Measurements from ENCODE around the gene TMEM182. TPM values are rescaled to one million over a fixed set of nuclear protein-coding genes. Genes with fewer than 3 reads are reported as not detected.

Gene TMEM182
- total RNA-seq, 1 donor from 2014 or later, result not detected

DNA sequence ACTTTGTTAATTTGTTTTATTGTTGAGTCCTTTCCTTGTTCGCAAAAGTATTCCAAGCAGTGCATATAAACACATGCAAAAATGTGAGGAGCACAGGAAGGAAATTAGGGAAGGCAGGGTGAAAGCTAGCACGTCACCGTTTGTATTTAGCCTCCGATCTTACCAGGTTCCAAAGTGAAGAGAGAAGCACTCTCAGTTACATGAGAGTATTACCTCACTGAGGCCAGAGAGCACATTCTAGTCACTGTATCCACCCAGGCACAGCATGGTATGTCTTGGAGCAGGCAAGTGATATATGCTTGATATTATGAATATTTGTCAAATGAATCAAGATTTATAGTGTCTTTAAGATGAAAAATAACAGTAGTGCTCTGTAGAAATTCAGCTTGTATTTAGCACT is 6.5 kb upstream of the TMEM182 start:
- Histone ChIP-seq H3K9me3 (no peaks in the 10 kb centered on the region), H3K4me1 (no peaks in the 10 kb centered on the region), H3K27ac (no peak overlapping the region), H3K36me3 (no peaks in the 10 kb centered on the region), H3K4me3 (no peak overlapping the region), H3K27me3 (no peaks in the 10 kb centered on the region)
- intact Hi-C loops (cut with DNase I), result no loop called here
- no peak for DNase-seq (ENCODE audit: low spot score in 2 of 2)
- TF ChIP-seq, protein P1, sequence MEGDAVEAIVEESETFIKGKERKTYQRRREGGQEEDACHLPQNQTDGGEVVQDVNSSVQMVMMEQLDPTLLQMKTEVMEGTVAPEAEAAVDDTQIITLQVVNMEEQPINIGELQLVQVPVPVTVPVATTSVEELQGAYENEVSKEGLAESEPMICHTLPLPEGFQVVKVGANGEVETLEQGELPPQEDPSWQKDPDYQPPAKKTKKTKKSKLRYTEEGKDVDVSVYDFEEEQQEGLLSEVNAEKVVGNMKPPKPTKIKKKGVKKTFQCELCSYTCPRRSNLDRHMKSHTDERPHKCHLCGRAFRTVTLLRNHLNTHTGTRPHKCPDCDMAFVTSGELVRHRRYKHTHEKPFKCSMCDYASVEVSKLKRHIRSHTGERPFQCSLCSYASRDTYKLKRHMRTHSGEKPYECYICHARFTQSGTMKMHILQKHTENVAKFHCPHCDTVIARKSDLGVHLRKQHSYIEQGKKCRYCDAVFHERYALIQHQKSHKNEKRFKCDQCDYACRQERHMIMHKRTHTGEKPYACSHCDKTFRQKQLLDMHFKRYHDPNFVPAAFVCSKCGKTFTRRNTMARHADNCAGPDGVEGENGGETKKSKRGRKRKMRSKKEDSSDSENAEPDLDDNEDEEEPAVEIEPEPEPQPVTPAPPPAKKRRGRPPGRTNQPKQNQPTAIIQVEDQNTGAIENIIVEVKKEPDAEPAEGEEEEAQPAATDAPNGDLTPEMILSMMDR (IDR thresholded peaks at IDR 0.05), result no peak

DNA sequence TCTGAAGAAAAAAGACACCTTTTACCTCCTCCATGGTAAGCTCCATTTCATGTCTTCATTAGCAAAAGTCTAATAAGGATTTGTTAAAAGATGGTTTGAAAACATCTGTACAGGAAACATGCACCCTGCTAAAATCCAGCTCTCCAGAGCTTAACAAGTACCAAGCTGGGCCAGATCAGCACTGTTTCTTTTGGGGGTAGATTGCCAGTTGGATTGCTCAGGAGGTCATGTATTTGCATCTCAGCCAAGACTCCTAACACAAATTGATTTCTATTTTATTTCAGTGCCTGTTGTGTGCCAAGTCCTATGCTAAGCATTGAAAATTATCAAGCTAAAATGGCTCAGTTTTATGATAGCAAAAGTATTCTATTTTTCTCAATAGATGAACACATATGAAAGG is 3.4 kb upstream of the TMEM182 start:
- TF ChIP-seq, protein P1 (IDR thresholded peaks at IDR 0.05), result no peak
- no peaks in the 10 kb centered on the region for H3K36me3 ChIP-seq
- no peak overlapping the region for H3K4me3 ChIP-seq
- DNase-seq (ENCODE audit: low spot score in 2 of 2), result no peak
- intact Hi-C loops (cut with DNase I), result no loop called here
- no peaks in the 10 kb centered on the region for H3K9me3 ChIP-seq
- no peaks in the 10 kb centered on the region for H3K4me1 ChIP-seq
- no peaks in the 10 kb centered on the region for H3K27me3 ChIP-seq
- H3K27ac ChIP-seq, result no peak overlapping the region

DNA sequence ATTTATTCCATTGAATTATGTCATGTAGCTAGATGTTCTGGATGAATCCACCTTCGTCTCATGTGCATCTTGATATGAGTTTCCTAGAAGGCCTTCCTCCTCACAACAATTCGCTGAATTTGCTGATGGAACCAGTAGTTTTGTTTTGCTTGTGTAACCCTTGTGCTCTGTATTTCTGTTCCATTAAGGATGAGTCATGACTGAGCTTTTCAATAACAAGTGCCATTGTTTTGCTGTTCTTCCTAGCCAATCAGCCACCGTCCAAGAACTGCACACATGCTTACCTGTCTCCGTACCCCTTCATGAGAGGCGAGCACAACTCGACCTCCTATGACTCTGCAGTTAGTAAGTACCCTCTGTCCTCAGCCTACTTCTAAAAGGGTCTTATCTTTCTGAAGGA is 2.3 kb downstream of the TMEM182 start:
- Histone ChIP-seq H3K27ac (no peak overlapping the region), H3K4me1 (no peaks in the 10 kb centered on the region), H3K9me3 (no peaks in the 10 kb centered on the region), H3K4me3 (no peak overlapping the region), H3K27me3 (no peaks in the 10 kb centered on the region), H3K36me3 (no peaks in the 10 kb centered on the region)
- TF ChIP-seq, protein P1 (IDR thresholded peaks at IDR 0.05), result no peak
- intact Hi-C loops (cut with DNase I), result no loop called here
- DNase-seq (ENCODE audit: low spot score in 2 of 2), result no peak

DNA sequence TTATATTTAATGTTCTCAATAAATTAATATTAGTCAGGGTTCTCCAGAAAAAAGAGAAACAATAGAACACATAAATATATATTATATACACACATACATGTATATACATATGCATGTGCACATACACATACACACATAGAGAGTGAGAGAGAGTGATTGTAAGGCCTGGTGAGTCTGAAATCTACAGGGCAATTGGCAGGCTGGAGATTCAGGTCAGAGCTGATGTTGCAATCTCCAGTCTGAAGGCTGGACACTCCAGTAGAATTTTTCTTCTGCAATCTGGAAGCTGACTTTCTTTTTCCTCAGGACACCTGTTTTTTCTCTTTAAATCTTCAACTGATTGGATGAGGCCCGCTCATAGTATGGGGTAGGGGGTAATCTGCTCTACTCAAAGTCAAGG is 3.2 kb downstream of the TMEM182 start:
- no peak overlapping the region for H3K4me3 ChIP-seq
- no peak for DNase-seq (ENCODE audit: low spot score in 2 of 2)
- no peak overlapping the region for H3K27ac ChIP-seq
- no peaks in the 10 kb centered on the region for H3K36me3 ChIP-seq
- no peaks in the 10 kb centered on the region for H3K4me1 ChIP-seq
- TF ChIP-seq, protein P1 (IDR thresholded peaks at IDR 0.05), result no peak
- no peaks in the 10 kb centered on the region for H3K9me3 ChIP-seq
- H3K27me3 ChIP-seq, result no peaks in the 10 kb centered on the region
- intact Hi-C loops (cut with DNase I), result no loop called here

DNA sequence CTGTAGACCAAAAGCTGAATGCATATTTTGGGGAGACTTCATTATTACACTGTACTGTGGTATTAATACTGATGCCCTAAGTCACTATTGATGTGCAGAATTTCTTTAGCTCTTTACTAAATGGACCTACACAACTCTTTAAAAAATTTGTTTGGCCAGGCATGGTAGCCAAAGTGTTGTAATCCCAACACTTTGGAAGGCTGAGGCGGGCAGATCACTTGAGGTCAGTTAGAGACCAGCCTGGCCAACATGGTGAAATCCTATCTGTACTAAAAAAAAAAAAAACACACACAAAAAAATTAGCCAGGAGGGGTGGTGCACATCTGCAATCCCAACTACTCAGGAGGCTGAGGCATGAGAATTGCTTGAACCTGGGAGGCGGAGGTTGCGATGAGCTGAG is 6.4 kb downstream of the TMEM182 start:
- H3K4me3 ChIP-seq, result no peak overlapping the region
- TF ChIP-seq, protein P1 (IDR thresholded peaks at IDR 0.05), result no peak
- no peaks in the 10 kb centered on the region for H3K9me3 ChIP-seq
- H3K36me3 ChIP-seq, result no peaks in the 10 kb centered on the region
- DNase-seq (ENCODE audit: low spot score in 2 of 2), result no peak
- intact Hi-C loops (cut with DNase I), result no loop called here
- H3K4me1 ChIP-seq, result no peaks in the 10 kb centered on the region
- H3K27me3 ChIP-seq, result no peaks in the 10 kb centered on the region
- no peak overlapping the region for H3K27ac ChIP-seq

DNA sequence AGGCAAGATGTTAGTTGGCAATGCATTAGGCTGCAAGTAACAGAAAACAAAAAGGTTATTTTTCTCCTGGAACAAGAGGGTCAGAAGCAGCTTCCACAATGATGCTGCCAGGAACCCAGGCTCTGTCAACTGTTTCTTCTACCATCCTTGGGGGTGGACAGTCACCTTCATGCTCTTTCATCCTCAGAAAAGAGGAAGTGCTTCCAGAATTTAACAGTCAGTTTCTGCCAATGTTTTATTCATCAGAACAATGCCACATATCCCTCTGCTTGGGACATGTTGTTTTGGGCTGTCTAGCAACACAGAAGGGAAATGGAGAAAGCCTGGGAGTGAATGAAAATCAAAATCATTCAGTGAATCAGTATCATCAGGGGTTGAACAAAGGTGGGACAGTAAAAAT is 7.1 kb downstream of the TMEM182 start:
- DNase-seq (ENCODE audit: low spot score in 2 of 2), result no peak
- Histone ChIP-seq H3K27ac (no peak overlapping the region), H3K36me3 (no peaks in the 10 kb centered on the region), H3K4me3 (no peak overlapping the region), H3K4me1 (no peaks in the 10 kb centered on the region), H3K9me3 (no peaks in the 10 kb centered on the region), H3K27me3 (no peaks in the 10 kb centered on the region)
- intact Hi-C loops (cut with DNase I), result no loop called here
- TF ChIP-seq, protein P1 (IDR thresholded peaks at IDR 0.05), result no peak
